H9 (cell line): Measurements from ENCODE around the gene GABRB2. TPM values are rescaled to one million over a fixed set of nuclear protein-coding genes. Genes with fewer than 3 reads are reported as not detected.

ENCODE experiments used
- DNase-seq: peaks from one replicate; pipeline ENCODE4 v3.0.0-alpha.2; 2017
- H2AFZ ChIP-seq: one replicate; pipeline ENCODE4 v1.6.1; 2013; ENCODE audit warnings: mild to moderate bottlenecking, low read length, control low read depth, moderate library complexity
- H2AK5ac ChIP-seq: 2 replicates; pipeline ENCODE4 v1.6.1; 2013; ENCODE audit warnings: low read length, control low read depth, mixed read lengths; ENCODE audit not compliant: insufficient read length
- H2BK120ac ChIP-seq: one replicate; pipeline ENCODE4 v1.6.1; 2013; ENCODE audit warnings: low read depth, mild to moderate bottlenecking, low read length, control low read depth, inconsistent platforms; ENCODE audit not compliant: poor library complexity, severe bottlenecking
- H2BK12ac ChIP-seq: 2 replicates; pipeline ENCODE4 v1.6.1; 2013; ENCODE audit warnings: low read length, control low read depth, mixed read lengths, low read depth; ENCODE audit not compliant: insufficient read length
- H2BK15ac ChIP-seq: 2 replicates; pipeline ENCODE4 v1.6.1; 2013; ENCODE audit warnings: low read depth, low read length, control low read depth
- H2BK20ac ChIP-seq: one replicate; pipeline ENCODE4 v1.6.1; 2013; ENCODE audit warnings: low read depth, mild to moderate bottlenecking, low read length, control low read depth, inconsistent platforms; ENCODE audit not compliant: poor library complexity, severe bottlenecking
- H2BK5ac ChIP-seq: 2 replicates; pipeline ENCODE4 v1.6.1; 2013; ENCODE audit warnings: low read length, control low read depth, mixed read lengths; ENCODE audit not compliant: insufficient read length
- H3K14ac ChIP-seq: 2 replicates; pipeline ENCODE4 v1.6.1; 2013; ENCODE audit warnings: low read length, control low read depth; ENCODE audit not compliant: insufficient read depth
- H3K18ac ChIP-seq: 2 replicates; pipeline ENCODE4 v1.6.1; 2013; ENCODE audit warnings: low read depth, mild to moderate bottlenecking, mixed read lengths, low read length, control low read depth; ENCODE audit not compliant: insufficient read length
- H3K23ac ChIP-seq: 2 replicates; pipeline ENCODE4 v1.6.1; 2013; ENCODE audit warnings: low read length, control low read depth, mixed read lengths, low read depth; ENCODE audit not compliant: insufficient read length
- H3K23me2 ChIP-seq: 2 replicates; pipeline ENCODE4 v1.6.1; 2013; ENCODE audit warnings: low read depth, mild to moderate bottlenecking, mixed read lengths, low read length, control low read depth; ENCODE audit not compliant: insufficient read length, poor library complexity, severe bottlenecking
- H3K27ac ChIP-seq: 2 replicates; pipeline ENCODE4 v1.5.1; 2013; ENCODE audit warnings: low read length, control low read depth, mixed read lengths, low read depth; ENCODE audit not compliant: insufficient read length
- H3K27me3 ChIP-seq: 2 replicates; pipeline ENCODE4 v1.6.1; 2013; ENCODE audit warnings: low read length, control low read depth, inconsistent platforms; ENCODE audit not compliant: insufficient read depth
- H3K4ac ChIP-seq: 2 replicates; pipeline ENCODE4 v1.6.1; 2013; ENCODE audit warnings: low read depth, mild to moderate bottlenecking, control low read depth, inconsistent platforms, low read length, moderate library complexity
- H3K4me1 ChIP-seq: 2 replicates; pipeline ENCODE4 v1.6.1; 2013; ENCODE audit warnings: low read length, control low read depth, inconsistent platforms; ENCODE audit not compliant: insufficient read depth
- H3K4me2 ChIP-seq: 2 replicates; pipeline ENCODE4 v1.6.1; 2013; ENCODE audit warnings: low read length, control low read depth, mixed read lengths; ENCODE audit not compliant: insufficient read length, insufficient read depth
- H3K56ac ChIP-seq: 2 replicates; pipeline ENCODE4 v1.6.1; 2013; ENCODE audit warnings: low read depth, mild to moderate bottlenecking, mixed read lengths, low read length, control low read depth; ENCODE audit not compliant: insufficient read length
- H3K79me1 ChIP-seq: 2 replicates; pipeline ENCODE4 v1.6.1; 2013; ENCODE audit warnings: low read depth, mild to moderate bottlenecking, moderate library complexity, low read length, control low read depth, inconsistent platforms; ENCODE audit not compliant: insufficient read depth, poor library complexity, severe bottlenecking
- H3K79me2 ChIP-seq: 2 replicates; pipeline ENCODE4 v1.6.1; 2013; ENCODE audit warnings: low read length, control low read depth, inconsistent platforms; ENCODE audit not compliant: insufficient read depth
- H3K9ac ChIP-seq: 2 replicates; pipeline ENCODE4 v1.6.1; 2013; ENCODE audit warnings: low read length, control low read depth, mixed read lengths; ENCODE audit not compliant: insufficient read length; ENCODE audit errors: extremely low read depth
- H3K9me3 ChIP-seq: one replicate; pipeline ENCODE4 v1.6.1; 2013; ENCODE audit warnings: low read depth, low read length, inconsistent platforms; ENCODE audit not compliant: control insufficient read depth
- H3T11ph ChIP-seq: one replicate; pipeline ENCODE4 v1.6.1; 2013; ENCODE audit warnings: mild to moderate bottlenecking, low read length, control low read depth, inconsistent platforms
- H4K20me1 ChIP-seq: one replicate; pipeline ENCODE4 v1.6.1; 2013; ENCODE audit not compliant: control insufficient read depth, insufficient read length, insufficient read depth
- H4K5ac ChIP-seq: 2 replicates; pipeline ENCODE4 v1.6.1; 2013; ENCODE audit warnings: low read depth, mild to moderate bottlenecking, mixed read lengths, low read length, control low read depth; ENCODE audit not compliant: insufficient read length
- H4K8ac ChIP-seq: replicated peaks from 2 replicates; pipeline ENCODE4 v1.6.1; 2013; ENCODE audit warnings: low read length, control low read depth, mixed read lengths, low read depth; ENCODE audit not compliant: insufficient read length
- H4K91ac ChIP-seq: 2 replicates; pipeline ENCODE4 v1.6.1; 2013; ENCODE audit warnings: low read depth, mild to moderate bottlenecking, moderate library complexity, mixed read lengths, low read length, control low read depth; ENCODE audit not compliant: insufficient read length
- H3K27ac Mint-ChIP-seq, 3 experiments: 2 replicates in 2 of 3; 3 replicates in 1 of 3; pipeline ENCODE4 v1.8.0; 2020 to 2021; ENCODE audit warnings: mixed read lengths in 3 of 3, mild to moderate bottlenecking in 1 of 3, moderate library complexity in 1 of 3
- H3K27me3 Mint-ChIP-seq: 2 replicates; pipeline ENCODE4 v1.8.0; 2021; ENCODE audit warnings: low read depth, mild to moderate bottlenecking, moderate library complexity, mixed read lengths
- H3K36me3 Mint-ChIP-seq, 3 experiments: 2 replicates in 2 of 3; 3 replicates in 1 of 3; pipeline ENCODE4 v1.8.0; 2020 to 2021; ENCODE audit warnings: low read depth in 3 of 3, mixed read lengths in 3 of 3; ENCODE audit not compliant: insufficient read depth in 1 of 3
- H3K4me1 Mint-ChIP-seq, 2 experiments: 2 replicates each; pipeline ENCODE4 v1.8.0; 2020; ENCODE audit warnings: mixed read lengths in 2 of 2
- H3K4me3 Mint-ChIP-seq, 2 experiments: 2 replicates in 1 of 2; 3 replicates in 1 of 2; pipeline ENCODE4 v1.8.0; 2020 to 2021; ENCODE audit warnings: mild to moderate bottlenecking in 2 of 2, mixed read lengths in 2 of 2, moderate library complexity in 1 of 2
- H3K9me3 Mint-ChIP-seq, 2 experiments: 2 replicates in 1 of 2; 3 replicates in 1 of 2; pipeline ENCODE4 v1.8.0; 2020; ENCODE audit warnings: mild to moderate bottlenecking in 2 of 2, mixed read lengths in 2 of 2, moderate library complexity in 1 of 2
- CTCF ChIP-seq: fragments of 200-600 bp; sonication (generic); conservative IDR thresholded peaks from 3 replicates; pipeline ENCODE4 v1.8.0; 2021; ENCODE audit warnings: antibody characterized with exemption, mild to moderate bottlenecking
- WGBS: extraction: QIAGEN DNeasy Blood & Tissue Kit; methylation state at CpG from one replicate; pipeline ENCODE4 v1.1.7; 2013; ENCODE audit warnings: missing lambda C conversion rate, low lambda C conversion rate, mixed read lengths; ENCODE audit not compliant: insufficient read length; ENCODE audit errors: extremely low coverage; 5-methylcytosine and 5-hydroxymethylcytosine counted together
- total RNA-seq: library from RNA; stranded (reverse); gene quantifications from 2 replicates; pipeline ENCODE4 v1.2.1, GENCODE V29; 2021

Gene GABRB2
- total RNA-seq, 1 experiment from 2014 or later, result 0.20 TPM

GRCh38 chr5:161406880-161407279, 139.6 kb downstream of the GABRB2 start:
- no peaks in the 10 kb centered on the region for H3K4me1 Mint-ChIP-seq
- no peak overlapping the region for H3K4me3 Mint-ChIP-seq
- Histone ChIP-seq H3T11ph (no peak overlapping the region), H3K4me2 (no peak overlapping the region), H2BK120ac (no peak overlapping the region), H2BK12ac (no peak overlapping the region), H2AFZ (no peak overlapping the region), H3K9ac (no peak overlapping the region), H3K9me3 (no peaks in the 10 kb centered on the region), H2BK15ac (no peak overlapping the region), H4K5ac (no peak overlapping the region), H3K79me2 (no peaks in the 10 kb centered on the region), H3K4ac (no peak overlapping the region), H4K91ac (no peak overlapping the region), H2BK20ac (no peak overlapping the region), H3K27ac (no peak overlapping the region), H2AK5ac (no peak overlapping the region), H3K14ac (no peak overlapping the region), H3K4me1 (no peaks in the 10 kb centered on the region), H4K8ac (no peak overlapping the region), H3K56ac (no peak overlapping the region), H2BK5ac (no peak overlapping the region), H3K23ac (no peak overlapping the region), H3K79me1 (no peaks in the 10 kb centered on the region), H4K20me1 (no peaks in the 10 kb centered on the region), H3K23me2 (no peaks in the 10 kb centered on the region), H3K27me3 (no peaks in the 10 kb centered on the region), H3K18ac (no peak overlapping the region)
- TF ChIP-seq CTCF, result no peak
- no peak overlapping the region; a peak in 1 of 7 replicates for H3K27ac Mint-ChIP-seq
- H3K9me3 Mint-ChIP-seq, result no peaks in the 10 kb centered on the region
- no peak for DNase-seq
- 0 out of 2 replicates have a peak, but pooled peaks cover 2% of the 10 kb centered on the region for H3K27me3 Mint-ChIP-seq
- WGBS, result no CpG with 5 or more reads among the region's 3 CpGs
- H3K36me3 Mint-ChIP-seq, result no peaks in the 10 kb centered on the region
